WERI-Rb-1 (cell line): ENCODE results near the gene PERP.

Experiments used
- DNase-seq: peaks from one replicate; pipeline ENCODE4 v3.0.0-alpha.2; 2020
- H3K27ac ChIP-seq: fragments of 250-450 bp; sonication (Bioruptor Pico); 2 replicates; pipeline ENCODE4 v1.5.1; 2020; ENCODE audit warnings: mild to moderate bottlenecking, moderate library complexity
- H3K27me3 ChIP-seq: fragments of 250-450 bp; sonication (Bioruptor Pico); 2 replicates; pipeline ENCODE4 v1.5.1; 2021; ENCODE audit warnings: mild to moderate bottlenecking, low read depth, moderate library complexity; ENCODE audit not compliant: insufficient read depth, severe bottlenecking
- H3K36me3 ChIP-seq: fragments of 250-450 bp; sonication (Bioruptor Pico); 2 replicates; pipeline ENCODE4 v1.5.1; 2020; ENCODE audit warnings: mild to moderate bottlenecking, moderate library complexity
- H3K4me3 ChIP-seq: 2 replicates; pipeline ENCODE4 v1.5.1; 2011; ENCODE audit warnings: low read depth, mild to moderate bottlenecking, control low read depth, low read length
- H3K9me3 ChIP-seq: fragments of 250-450 bp; sonication (Bioruptor Pico); 2 replicates; pipeline ENCODE4 v1.5.1; 2021; ENCODE audit warnings: mild to moderate bottlenecking, moderate library complexity; ENCODE audit not compliant: severe bottlenecking
- TF ChIP-seq, protein P1 (sequence below): IDR thresholded peaks from 2 replicates; pipeline ENCODE4 v1.5.1; 2011; ENCODE audit warnings: low read depth, mild to moderate bottlenecking, control low read depth, inconsistent platforms, low read length

The PERP gene

DNA sequence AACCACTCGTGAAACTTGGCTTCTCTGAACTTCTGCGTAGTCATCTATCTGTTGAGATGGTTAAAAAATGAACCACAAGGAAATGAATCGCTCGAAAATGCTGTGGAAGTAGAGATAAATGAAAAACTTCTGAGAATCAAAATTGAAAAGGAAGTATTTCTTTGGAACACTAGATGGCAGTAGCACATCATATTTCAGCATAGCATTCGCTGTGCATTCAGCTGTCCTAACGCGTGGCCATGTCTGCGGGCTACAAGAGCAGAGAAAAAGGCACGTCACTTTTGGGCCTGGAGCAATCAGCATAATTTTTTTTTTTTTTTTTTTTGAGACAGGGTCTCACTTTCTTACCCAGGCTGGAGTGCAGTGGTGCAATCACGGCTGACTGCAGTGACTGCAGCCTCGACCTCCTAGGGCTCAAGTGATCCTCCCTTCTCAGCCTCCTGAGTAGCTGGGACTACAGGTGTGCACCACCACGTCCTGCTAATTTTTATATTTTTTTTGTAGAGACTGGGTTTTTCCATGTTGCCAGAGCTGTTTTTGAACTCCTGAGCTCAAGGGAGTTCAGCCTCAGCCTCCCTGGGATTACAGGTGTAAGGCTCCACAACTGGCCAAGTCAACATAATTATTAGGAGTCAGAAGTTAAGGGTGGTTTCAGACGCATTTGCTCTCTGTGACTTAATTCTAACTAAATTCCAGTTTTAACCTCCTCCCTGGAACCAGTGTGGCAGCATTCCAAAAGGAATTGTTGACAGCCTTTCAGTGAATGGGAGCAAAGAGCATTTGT, 8.8 kb upstream of the PERP start:
- Histone ChIP-seq H3K9me3 (no peaks in the 10 kb centered on the region), H3K4me3 (no peak overlapping the region), H3K36me3 (no peaks in the 10 kb centered on the region), H3K27ac (no peak overlapping the region), H3K27me3 (no peaks in the 10 kb centered on the region)
- peak; percentile 38 for DNase-seq
- TF ChIP-seq, protein P1, sequence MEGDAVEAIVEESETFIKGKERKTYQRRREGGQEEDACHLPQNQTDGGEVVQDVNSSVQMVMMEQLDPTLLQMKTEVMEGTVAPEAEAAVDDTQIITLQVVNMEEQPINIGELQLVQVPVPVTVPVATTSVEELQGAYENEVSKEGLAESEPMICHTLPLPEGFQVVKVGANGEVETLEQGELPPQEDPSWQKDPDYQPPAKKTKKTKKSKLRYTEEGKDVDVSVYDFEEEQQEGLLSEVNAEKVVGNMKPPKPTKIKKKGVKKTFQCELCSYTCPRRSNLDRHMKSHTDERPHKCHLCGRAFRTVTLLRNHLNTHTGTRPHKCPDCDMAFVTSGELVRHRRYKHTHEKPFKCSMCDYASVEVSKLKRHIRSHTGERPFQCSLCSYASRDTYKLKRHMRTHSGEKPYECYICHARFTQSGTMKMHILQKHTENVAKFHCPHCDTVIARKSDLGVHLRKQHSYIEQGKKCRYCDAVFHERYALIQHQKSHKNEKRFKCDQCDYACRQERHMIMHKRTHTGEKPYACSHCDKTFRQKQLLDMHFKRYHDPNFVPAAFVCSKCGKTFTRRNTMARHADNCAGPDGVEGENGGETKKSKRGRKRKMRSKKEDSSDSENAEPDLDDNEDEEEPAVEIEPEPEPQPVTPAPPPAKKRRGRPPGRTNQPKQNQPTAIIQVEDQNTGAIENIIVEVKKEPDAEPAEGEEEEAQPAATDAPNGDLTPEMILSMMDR: peak; percentile 54

DNA sequence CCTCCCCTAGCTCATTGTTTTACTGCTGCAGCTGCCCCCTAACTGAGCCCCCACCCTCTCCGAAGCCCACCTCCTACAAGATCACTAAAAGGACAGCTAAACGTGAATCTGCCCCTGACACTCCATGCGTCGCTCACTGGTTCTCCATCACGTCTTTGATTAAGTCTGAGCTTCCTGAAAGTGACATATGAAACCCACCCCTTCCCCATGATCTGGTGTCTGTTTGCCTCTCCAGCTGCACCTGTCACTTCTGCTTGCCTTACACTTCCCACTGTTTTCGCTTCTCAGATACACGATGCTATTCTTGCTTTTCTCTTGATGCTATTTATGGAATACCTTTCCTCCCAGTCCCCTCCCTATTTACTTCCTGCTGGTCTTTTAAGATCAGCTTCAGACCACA, 8.0 kb upstream of the PERP start:
- H3K4me3 ChIP-seq: no peak overlapping the region
- no peak for DNase-seq
- H3K27ac ChIP-seq: no peak overlapping the region
- H3K27me3 ChIP-seq: no peaks in the 10 kb centered on the region
- H3K9me3 ChIP-seq: no peaks in the 10 kb centered on the region
- TF ChIP-seq, protein P1: no peak
- H3K36me3 ChIP-seq: no peaks in the 10 kb centered on the region

DNA sequence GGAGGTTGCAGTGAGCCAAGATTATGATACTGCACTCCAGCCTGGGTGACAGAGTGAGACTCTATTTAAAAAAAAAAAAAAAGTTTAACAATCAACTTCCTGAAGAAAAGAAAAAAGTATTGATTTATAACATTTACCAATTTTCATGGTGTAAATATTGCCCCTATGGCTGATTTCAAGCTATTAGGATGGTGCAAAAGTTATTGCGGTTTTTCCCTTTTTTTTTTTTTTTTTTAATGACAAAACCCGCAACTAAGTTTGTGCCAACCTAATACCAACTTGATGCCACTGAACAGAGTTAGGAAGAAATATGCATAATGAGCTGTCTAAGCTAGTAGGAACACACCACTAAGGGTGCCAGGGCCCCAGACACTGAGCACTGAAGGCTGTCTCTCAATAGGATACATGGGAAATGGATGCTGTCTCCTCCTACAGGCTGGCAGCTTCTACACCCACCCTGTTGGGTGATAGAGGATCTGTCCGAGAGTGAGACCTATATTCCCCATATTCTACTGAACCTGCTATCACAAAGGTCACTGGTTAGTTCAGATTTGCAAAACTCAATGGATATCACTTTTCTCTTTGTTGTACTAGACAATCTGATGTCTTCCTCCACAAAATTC, 6.5 kb upstream of the PERP start:
- Histone ChIP-seq H3K4me3 (no peak overlapping the region), H3K36me3 (no peaks in the 10 kb centered on the region), H3K27me3 (no peaks in the 10 kb centered on the region), H3K27ac (no peak overlapping the region), H3K9me3 (no peaks in the 10 kb centered on the region)
- no peak for DNase-seq
- TF ChIP-seq, protein P1: no peak

DNA sequence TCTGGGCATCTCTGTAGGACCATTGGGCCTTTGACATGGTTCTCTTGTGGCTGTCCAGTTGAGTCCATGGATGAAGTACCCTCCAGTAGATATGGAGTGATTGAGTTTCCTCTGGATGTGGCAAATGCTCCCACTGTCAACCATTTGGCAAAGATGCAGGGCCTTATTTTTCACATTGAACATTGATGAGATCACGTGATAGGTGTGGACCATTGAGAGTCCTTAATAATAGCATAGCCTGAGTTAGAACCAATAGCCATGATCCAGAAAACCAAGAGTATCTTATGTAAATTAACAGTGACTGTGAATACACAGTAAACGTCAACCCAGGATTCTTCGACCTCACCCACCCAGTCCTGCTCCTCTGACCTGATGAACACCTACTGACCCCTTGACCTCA, 3.0 kb upstream of the PERP start:
- TF ChIP-seq, protein P1: no peak
- H3K36me3 ChIP-seq: no peaks in the 10 kb centered on the region
- no peak overlapping the region for H3K27ac ChIP-seq
- H3K27me3 ChIP-seq: no peaks in the 10 kb centered on the region
- DNase-seq: no peak
- no peaks in the 10 kb centered on the region for H3K9me3 ChIP-seq
- H3K4me3 ChIP-seq: no peak overlapping the region

DNA sequence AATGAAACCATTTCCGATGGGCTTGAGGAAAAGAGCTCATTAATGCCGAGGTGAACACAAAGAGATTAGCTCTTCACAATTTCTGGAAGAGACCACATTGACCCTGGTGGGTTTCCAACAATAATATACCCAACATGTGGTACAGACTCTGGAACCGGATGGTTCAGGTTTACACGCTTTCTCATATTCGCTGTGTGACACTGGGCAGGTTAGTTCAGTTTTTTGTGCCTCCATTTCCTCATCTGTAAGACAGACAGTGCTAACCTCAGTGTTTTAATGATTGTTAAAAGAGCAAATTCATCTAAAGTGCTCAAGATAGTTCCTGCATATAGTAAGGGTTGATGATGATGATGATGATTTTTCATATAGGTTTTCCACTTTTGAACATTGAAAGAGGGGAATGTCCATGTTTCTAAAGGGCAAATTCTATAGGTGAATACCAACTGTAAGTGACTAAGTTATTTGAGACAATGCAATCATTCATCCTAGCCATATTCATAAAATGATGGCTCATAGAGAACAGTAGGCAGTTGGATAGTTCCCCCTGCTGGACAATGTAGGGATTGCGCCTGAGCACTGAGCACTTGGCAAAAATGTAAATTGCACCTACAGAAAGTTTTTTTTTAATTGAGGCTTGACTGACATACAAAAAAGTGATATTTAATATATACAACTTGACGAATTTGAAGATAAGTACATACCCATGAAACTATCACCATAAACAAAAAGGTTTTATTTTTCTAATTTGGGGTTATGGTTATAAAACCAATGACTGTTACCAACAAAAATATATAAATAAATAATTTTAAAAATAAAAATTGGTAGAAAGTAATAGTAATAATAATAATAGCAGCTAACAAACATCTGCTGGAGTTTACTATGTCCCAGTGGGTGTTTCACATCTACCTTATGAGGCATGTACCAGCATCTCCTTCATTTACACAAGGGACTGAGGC, 2.1 kb upstream of the PERP start:
- TF ChIP-seq, protein P1: peak; percentile 73
- DNase-seq: peak; percentile 56
- H3K4me3 ChIP-seq: no peak overlapping the region

More for the DNA sequence above, 2.1 kb upstream of the PERP start:
- no peaks in the 10 kb centered on the region for H3K9me3 ChIP-seq
- no peak overlapping the region for H3K27ac ChIP-seq
- no peaks in the 10 kb centered on the region for H3K27me3 ChIP-seq
- no peaks in the 10 kb centered on the region for H3K36me3 ChIP-seq
